Liver (tissue), 9 donors: ENCODE data around the gene KIF6. TPM values are rescaled to one million over a fixed set of nuclear protein-coding genes. Genes with fewer than 3 reads are reported as not detected.

Experiments used
- DNase-seq: peaks from one replicate; pipeline ENCODE4 v3.0.0-alpha.2; 2017; ENCODE audit warnings: low spot score
- H3K27ac ChIP-seq, 2 donors: one replicate each; pipeline ENCODE4 v1.7.0; 2013; ENCODE audit warnings: inconsistent platforms in 2 of 2, low read length in 2 of 2, control low read depth in 1 of 2, low read depth in 1 of 2, mild to moderate bottlenecking in 1 of 2
- H3K27me3 ChIP-seq, 4 donors: one replicate each; pipeline versions ENCODE4 v1.6.1 to v1.7.0; 2013; ENCODE audit warnings: low read length in 3 of 4, inconsistent platforms in 1 of 4, mild to moderate bottlenecking in 1 of 4, moderate library complexity in 1 of 4; ENCODE audit not compliant: control insufficient read depth in 4 of 4, insufficient read depth in 4 of 4
- H3K36me3 ChIP-seq, 4 donors: one replicate each; pipeline versions ENCODE4 v1.6.1 to v1.7.0; 2013; ENCODE audit warnings: low read length in 3 of 4, mild to moderate bottlenecking in 3 of 4, low read depth in 1 of 4, moderate library complexity in 1 of 4; ENCODE audit not compliant: control insufficient read depth in 4 of 4, insufficient read depth in 3 of 4
- H3K4me1 ChIP-seq, 4 donors: one replicate each; pipeline versions ENCODE4 v1.6.1 to v1.7.0; 2013; ENCODE audit warnings: low read length in 3 of 4, mild to moderate bottlenecking in 3 of 4, moderate library complexity in 1 of 4; ENCODE audit not compliant: control insufficient read depth in 4 of 4, insufficient read depth in 4 of 4
- H3K4me3 ChIP-seq, 3 donors: one replicate each; pipeline versions ENCODE4 v1.6.1 to v1.7.0; 2013; ENCODE audit warnings: low read length in 3 of 3, control low read depth in 1 of 3, low read depth in 1 of 3, mild to moderate bottlenecking in 1 of 3
- H3K9ac ChIP-seq, 2 donors: one replicate each; pipeline ENCODE4 v1.7.0; 2013; ENCODE audit warnings: low read length in 2 of 2, mild to moderate bottlenecking in 2 of 2, moderate library complexity in 2 of 2, control low read depth in 1 of 2, low read depth in 1 of 2
- H3K9me3 ChIP-seq, 4 donors: one replicate each; pipeline versions ENCODE4 v1.6.1 to v1.7.0; 2013; ENCODE audit warnings: low read length in 3 of 4; ENCODE audit not compliant: control insufficient read depth in 4 of 4
- EGR1 ChIP-seq, 2 donors: IDR thresholded peaks; 2 replicates each; pipeline ENCODE4 v1.6.1; 2016 to 2018; ENCODE audit warnings: antibody characterized with exemption in 2 of 2, low read depth in 2 of 2
- FOXA2 ChIP-seq: IDR thresholded peaks from 2 replicates; pipeline ENCODE4 v1.6.1; 2016; ENCODE audit warnings: antibody characterized with exemption
- HNF4A ChIP-seq, 2 donors: conservative IDR thresholded peaks; 2 replicates each; pipeline ENCODE4 v1.6.1; 2016; ENCODE audit warnings: antibody characterized with exemption in 2 of 2, mild to moderate bottlenecking in 2 of 2
- HNF4G ChIP-seq: IDR thresholded peaks from 2 replicates; pipeline ENCODE4 v1.6.1; 2016; ENCODE audit warnings: antibody characterized with exemption
- MAX ChIP-seq: IDR thresholded peaks from 2 replicates; pipeline ENCODE4 v1.6.1; 2016; ENCODE audit warnings: antibody characterized with exemption
- NR2F2 ChIP-seq: IDR thresholded peaks from 2 replicates; pipeline ENCODE4 v1.6.1; 2016; ENCODE audit warnings: antibody characterized with exemption
- RAD21 ChIP-seq, 2 donors: IDR thresholded peaks; 2 replicates each; pipeline ENCODE4 v1.6.1; 2016; ENCODE audit warnings: antibody characterized with exemption in 2 of 2, mild to moderate bottlenecking in 2 of 2
- REST ChIP-seq: IDR thresholded peaks from 2 replicates; pipeline ENCODE4 v1.6.1; 2016; ENCODE audit warnings: antibody characterized with exemption, mild to moderate bottlenecking
- RXRA ChIP-seq, 2 donors: IDR thresholded peaks; 2 replicates each; pipeline ENCODE4 v1.6.1; 2017 to 2018; ENCODE audit warnings: antibody characterized with exemption in 2 of 2, mild to moderate bottlenecking in 1 of 2
- SP1 ChIP-seq: IDR thresholded peaks from 2 replicates; pipeline ENCODE4 v1.6.1; 2018; ENCODE audit warnings: antibody characterized with exemption, mild to moderate bottlenecking
- WGBS: extraction: QIAGEN DNeasy Blood & Tissue Kit; methylation state at CpG from one replicate; pipeline ENCODE4 v1.1.7; 2013; 5-methylcytosine and 5-hydroxymethylcytosine counted together
- polyA plus RNA-seq, 2 donors: library from polyadenylated mRNA; stranded (reverse) in 1 of 2; unstranded in 1 of 2; fragments of 200-250 nt in 1 of 2; fragments of >200 nt in 1 of 2; fragmentation: Nextera tagmentation in 1 of 2; extraction: Ambion mirVana in 1 of 2; gene quantifications; one replicate each; pipeline versions ENCODE4 v1.2.1 to v1.2.3, GENCODE V29; 2013 to 2015
- total RNA-seq, 2 donors: library from RNA; depleted of rRNA; stranded (reverse); fragments of >200 nt; gene quantifications; one replicate each; pipeline ENCODE4 v1.2.3, GENCODE V29; 2014
- donor health status: healthy.
- donor health status: healthy.
- donor health status: healthy.
- donor health status: healthy.
- donor health status: healthy.

The KIF6 gene
- total and polyA plus RNA-seq, 4 donors = 0.17 to 7.5 (median 0.29) TPM

- TF ChIP-seq REST = no peak
- TF ChIP-seq SP1 = no peak
Observed at GRCh38 chr6:39527792-39528564, 197.2 kb downstream of the KIF6 start (continued).

- Histone ChIP-seq H3K27ac (no peak overlapping the region), H3K9me3 (no peaks in the 10 kb centered on the region), H3K27me3 (no peaks in the 10 kb centered on the region), H3K4me3 (no peak overlapping the region), H3K4me1 (no peaks in the 10 kb centered on the region), H3K36me3 (no peaks in the 10 kb centered on the region), H3K9ac (no peak overlapping the region)
- TF ChIP-seq RAD21 (IDR thresholded peaks at IDR 0.05) = no peak
- no peak for TF ChIP-seq MAX
- TF ChIP-seq HNF4G = no peak
- TF ChIP-seq FOXA2 = no peak
- WGBS = 93% methylated on average over 2 of the region's 2 CpGs
- DNase-seq = no peak
Observed at GRCh38 chr6:39524007-39524406, 201.2 kb downstream of the KIF6 start.

GRCh38 chr6:39521958-39522357 is 203.2 kb downstream of the KIF6 start:
- no peaks in the 10 kb centered on the region for H3K4me1 ChIP-seq
- no peaks in the 10 kb centered on the region for H3K36me3 ChIP-seq
- 18% methylated on average over 2 of the region's 2 CpGs for WGBS
- H3K9me3 ChIP-seq = no peaks in the 10 kb centered on the region
- H3K27me3 ChIP-seq = no peaks in the 10 kb centered on the region
- H3K4me3 ChIP-seq = no peak overlapping the region
- H3K27ac ChIP-seq = no peak overlapping the region
- TF ChIP-seq NR2F2 (peak; percentile 57), REST (no peak), HNF4A (conservative IDR thresholded peaks at IDR 0.05) (no peak), RAD21 (IDR thresholded peaks at IDR 0.05) (no peak), EGR1 (IDR thresholded peaks at IDR 0.05; ENCODE audit: low read depth in 2 of 2) (no peak), MAX (no peak), RXRA (IDR thresholded peaks at IDR 0.05) (peak; percentile 33 to 67)
- no peak overlapping the region for H3K9ac ChIP-seq
- no peak for DNase-seq
